HG03039 (cell line): ENCODE data around the gene EEF1AKMT1.
A peak's percentile ranks its signal among the peaks of the same experiment; 100 is the strongest.

Source experiments
- ATAC-seq: cut with Tn5 transposase; IDR thresholded peaks from one replicate; pipeline ENCODE4 v1.9.1; 2021; ENCODE audit warnings: mild to moderate bottlenecking, moderate library complexity; ENCODE audit not compliant: unreplicated experiment

EEF1AKMT1 gene

DNA sequence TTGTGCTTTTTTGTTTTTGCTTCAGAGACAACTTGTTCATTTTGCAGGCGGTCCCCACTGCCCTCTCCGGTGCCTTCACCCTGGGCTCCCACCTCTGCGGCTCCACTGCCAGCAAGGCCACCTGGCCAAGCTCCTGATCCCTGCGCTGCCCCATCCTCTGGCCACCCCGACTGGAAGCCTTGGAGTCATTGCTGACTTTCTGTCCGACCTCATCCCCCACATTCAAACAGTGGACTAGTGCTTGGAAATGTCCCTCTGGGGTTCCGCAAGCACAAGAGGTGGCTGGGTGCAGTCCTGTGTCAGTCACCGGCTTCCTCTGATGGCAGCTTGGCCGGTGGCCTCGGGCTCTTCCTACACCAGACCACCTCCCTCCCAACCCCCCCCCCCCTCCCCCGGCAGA, 53.3 kb downstream of the EEF1AKMT1 start:
- ATAC-seq, result no peak

DNA sequence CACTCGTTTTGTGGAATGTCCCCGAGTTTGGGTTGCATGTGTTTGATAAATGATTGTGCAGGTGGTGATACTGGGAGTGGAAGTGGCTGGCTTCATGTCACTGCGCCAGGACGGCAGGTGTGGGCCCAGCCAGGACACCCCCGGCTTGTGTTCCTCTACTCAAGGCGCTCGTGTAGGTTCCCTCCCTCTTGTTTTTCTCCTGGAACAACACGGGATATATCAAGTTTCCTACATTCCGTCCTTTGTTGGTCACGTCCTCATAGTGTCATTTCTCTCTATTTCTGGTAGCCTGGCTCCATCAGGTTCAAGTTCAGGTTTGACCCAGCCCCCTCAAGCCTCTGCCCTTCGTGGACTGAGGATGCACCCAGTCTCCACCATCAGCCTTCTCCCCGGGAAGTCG, 54.0 kb downstream of the EEF1AKMT1 start:
- no peak for ATAC-seq

DNA sequence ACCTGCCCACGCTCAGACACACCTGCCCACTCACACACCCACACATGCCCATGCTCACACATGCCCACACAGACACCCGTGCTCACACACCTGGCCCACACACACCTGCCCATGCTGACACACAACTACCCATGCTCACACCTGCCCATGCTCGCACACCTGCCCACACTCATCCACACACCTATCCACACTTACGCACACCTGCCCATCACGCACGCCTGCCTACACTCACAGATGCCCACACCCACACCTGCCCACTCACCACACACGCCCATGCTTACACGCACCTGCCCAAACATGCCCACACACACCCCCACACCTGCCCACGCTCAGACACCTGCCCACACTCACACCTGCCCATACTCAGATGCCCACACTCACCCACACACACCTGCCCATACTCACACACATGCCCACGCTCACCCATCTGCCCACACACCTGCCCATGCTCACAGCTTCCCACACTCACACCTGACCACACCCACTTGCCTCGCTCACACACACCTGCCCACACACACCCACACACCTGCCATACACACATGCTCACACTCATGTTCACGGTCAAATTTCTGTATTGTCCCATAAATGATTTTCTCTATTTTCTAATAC, 54.7 kb downstream of the EEF1AKMT1 start:
- no peak for ATAC-seq

- ATAC-seq, result no peak
Measured at GRCh38 chr13:20717581-20718542, 55.9 kb downstream of the EEF1AKMT1 start.

- no peak for ATAC-seq
Measured at GRCh38 chr13:20716951-20717350, 56.8 kb downstream of the EEF1AKMT1 start.

DNA sequence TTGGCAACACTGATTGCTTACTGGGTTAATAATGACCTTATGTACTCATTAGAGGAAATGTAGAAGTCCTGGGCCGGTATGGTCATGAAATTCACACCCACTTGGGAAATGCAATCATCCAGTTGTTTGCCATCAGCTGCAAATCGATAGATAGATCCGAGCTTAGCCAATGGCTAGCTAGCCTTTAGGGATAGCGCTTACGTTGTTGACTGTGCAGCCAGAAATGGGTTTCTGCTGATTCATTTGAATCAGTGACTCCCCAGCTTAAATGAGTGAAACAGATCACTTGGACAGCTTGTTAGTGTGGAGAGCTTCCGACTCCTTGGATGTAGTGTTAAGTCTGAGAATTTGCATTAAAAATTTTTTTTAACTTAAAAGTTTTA, 58.4 kb downstream of the EEF1AKMT1 start:
- no peak for ATAC-seq

DNA sequence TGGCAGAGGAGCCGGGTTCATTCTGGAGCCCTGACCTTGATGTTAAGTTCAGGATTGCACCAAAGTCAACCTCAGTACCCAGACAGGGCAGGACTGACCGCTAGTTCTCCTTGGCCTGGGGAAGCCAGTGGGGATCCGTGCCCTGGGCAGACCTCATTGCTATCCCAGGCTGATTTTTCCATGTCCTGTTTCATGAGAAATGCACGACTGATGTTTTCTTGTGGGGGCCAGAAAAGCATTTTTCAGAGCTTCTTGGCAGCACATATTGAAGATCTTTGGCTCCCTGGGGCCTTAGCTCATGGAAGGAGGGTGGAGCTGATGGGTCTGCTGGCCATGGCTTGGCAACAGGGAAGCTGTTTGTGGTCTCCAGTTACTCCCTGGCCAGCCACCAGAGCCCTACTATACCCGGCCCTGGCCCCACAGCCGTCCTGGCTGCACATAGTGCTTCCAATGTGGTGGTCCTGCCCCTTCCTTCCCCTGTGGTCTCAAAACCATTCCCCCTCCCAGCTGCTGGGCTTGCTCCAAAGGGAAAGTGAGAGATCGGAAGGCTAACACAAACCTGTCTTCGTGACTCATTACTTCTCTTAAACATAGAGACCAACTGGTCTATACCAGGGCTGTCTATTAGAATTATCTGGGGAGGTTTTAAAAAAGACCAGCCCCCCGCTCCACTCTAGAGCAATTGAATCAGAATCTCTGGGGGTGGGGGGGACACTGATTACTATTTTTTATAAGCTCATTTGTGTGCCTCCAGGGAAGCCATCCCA, 59.0 kb downstream of the EEF1AKMT1 start:
- no peak for ATAC-seq

DNA sequence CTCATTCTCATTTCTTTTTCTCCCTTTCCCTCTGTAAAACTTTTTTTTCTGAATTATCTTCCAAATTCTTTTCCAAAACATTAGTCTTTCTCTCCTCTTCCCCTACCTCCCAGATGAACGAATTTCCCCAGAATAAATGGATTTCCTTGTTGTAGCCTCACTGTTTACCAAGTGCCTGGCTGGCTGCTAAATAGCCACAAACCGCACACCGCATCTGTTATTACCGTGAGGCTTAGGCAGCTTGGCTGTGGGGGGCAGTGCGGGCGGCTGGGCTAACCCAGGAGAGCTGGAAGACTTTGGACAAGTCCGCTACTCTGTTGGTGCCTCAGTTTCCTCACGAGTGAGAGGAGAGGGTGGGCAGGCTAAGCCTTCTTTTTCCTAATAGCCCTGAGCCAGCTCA, 59.6 kb downstream of the EEF1AKMT1 start:
- ATAC-seq, result no peak

DNA sequence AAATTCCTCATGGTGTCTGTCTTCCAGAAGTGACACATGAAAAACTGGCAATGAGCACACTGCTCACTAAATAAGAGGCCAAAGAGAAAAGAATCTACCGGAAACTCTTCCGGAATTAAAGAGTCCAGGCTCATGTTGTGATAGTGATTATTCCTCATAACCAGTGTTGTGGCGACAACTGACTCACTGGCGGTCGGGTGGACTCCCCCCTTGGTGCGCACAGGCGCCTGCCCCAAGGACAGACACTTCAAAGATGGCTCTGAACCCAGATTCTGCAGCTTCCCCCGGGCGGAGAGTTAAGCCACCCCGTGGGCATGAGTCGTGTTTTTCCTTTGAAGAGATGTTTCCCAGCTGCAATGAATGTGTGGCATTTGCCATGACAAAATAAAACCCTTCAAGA, 60.0 kb downstream of the EEF1AKMT1 start:
- ATAC-seq, result no peak

- no peak for ATAC-seq
Measured at GRCh38 chr13:20713014-20713376, 60.8 kb downstream of the EEF1AKMT1 start.

- no peak for ATAC-seq
Measured at GRCh38 chr13:20711301-20712044, 62.3 kb downstream of the EEF1AKMT1 start.

DNA sequence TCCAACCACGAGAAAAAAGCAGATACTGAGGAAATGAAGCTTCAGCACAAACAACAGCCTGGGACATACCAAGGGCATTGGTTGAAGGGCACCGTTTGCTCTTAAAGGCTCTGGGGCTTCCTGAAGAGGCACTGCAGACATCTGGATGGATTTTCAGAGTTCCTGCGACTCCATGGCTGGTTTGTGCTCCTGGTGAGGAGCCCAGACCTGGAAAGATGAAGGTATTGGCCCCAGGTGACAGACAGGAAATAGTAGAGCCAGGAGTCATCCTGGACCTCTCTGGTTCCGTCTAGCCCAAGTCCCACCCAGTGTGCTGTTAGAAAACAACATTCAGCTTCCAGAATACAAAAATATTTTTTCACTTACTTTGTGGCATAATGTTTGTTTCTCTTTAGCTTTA, 64.0 kb downstream of the EEF1AKMT1 start:
- ATAC-seq, result no peak

GRCh38 chr13:20709369-20709768, 64.4 kb downstream of the EEF1AKMT1 start:
- no peak for ATAC-seq

- ATAC-seq, result no peak
Measured at GRCh38 chr13:20708216-20708615, 65.5 kb downstream of the EEF1AKMT1 start.

DNA sequence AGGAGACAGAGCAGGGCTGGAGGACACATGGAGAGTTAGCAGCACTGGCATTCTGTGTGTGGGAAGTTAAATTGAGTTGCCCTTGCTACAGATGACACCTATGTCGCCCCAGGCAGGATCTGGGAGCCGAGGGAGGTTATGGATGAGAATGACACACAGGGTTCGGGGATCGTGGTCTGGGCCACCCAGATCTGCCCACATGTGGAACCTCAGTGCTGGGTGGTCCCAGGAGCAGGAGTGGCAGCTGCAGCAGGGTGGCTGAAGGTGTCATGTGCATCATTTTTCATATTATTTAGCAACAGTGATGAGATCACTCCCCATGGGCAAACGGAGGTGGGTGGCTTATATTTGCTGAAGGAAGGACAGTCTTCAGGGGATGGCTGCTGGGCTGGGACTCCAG, 67.1 kb downstream of the EEF1AKMT1 start:
- no peak for ATAC-seq

GRCh38 chr13:20704459-20705069, 69.2 kb downstream of the EEF1AKMT1 start:
- no peak for ATAC-seq

DNA sequence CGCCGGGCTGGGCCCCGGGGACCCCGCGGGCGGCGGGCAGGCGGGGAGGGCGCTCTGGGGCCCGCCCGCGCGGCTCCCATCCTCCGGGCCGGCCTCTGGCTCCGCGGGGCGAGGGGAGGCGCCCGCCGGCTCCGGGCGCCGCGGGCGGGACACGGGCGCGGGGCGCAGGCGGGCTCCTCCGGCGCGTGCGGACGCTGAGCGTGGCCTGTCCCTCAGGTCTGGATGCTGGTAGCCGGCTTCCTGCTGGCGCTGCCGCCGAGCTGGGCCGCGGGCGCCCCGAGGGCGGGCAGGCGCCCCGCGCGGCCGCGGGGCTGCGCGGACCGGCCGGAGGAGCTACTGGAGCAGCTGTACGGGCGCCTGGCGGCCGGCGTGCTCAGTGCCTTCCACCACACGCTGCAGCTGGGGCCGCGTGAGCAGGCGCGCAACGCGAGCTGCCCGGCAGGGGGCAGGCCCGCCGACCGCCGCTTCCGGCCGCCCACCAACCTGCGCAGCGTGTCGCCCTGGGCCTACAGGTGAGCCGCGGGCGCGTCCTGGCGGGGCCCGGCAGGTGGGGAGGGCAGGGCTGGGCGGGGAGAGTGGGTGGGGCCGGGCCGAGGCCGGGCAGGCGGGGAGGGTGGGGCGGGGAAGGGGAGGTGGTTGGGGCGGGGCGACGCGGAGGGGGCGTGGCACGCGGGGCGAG, 69.8 kb downstream of the EEF1AKMT1 start:
- ATAC-seq, result peak; percentile 78

DNA sequence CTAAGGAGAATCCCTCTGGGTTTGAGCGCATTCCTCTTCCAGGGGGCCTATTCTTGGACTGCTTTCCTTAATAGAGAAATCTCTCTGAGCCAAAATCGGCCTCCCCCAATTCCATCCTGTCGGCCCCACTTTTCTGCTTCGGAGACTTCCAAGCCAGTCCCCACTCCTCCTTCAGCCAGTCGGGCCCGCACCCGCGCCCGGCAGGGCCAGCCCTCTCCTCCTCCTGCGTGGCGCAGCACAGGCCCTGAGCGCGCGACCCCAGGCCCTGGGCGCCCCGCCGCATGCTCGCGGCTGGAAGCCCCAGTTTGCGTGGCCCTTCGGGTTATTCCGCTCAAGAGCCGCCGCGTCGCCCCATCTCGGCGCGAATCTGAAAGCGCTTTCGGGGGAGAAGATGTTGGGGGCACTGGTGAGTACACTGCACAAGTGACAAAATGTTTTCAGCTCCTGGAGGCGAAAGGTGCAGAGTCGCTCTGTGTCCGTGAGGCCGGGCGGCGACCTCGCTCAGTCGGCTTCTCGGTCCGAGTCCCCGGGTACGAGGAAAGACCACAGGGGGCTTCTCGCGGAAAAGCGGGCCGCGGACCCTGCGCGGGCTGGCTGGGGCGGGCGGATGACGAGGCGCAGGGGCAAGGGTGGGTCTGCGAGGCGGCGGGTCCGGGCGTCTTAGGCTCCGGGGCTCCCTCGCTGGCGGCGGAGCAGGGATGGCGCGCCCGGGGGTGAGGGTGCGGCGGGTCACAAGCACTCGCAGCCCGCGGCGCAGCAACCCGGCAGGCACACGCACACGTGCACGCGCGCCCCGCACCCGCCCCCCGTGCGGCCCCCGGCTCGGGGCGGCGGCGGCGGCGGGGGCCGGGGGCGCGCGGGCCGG, 70.6 kb downstream of the EEF1AKMT1 start, which contains the start of gene IL17D:
Gene IL17D, plus strand, starts transcription at position 785 of the 865 bp plus-strand sequence. CDS start 303 bp downstream, outside the sequence.
- ATAC-seq, result peak; percentile 32

GRCh38 chr13:20702530-20702914, 71.2 kb downstream of the EEF1AKMT1 start:
- no peak for ATAC-seq
